LNCaP clone FGC (cell line): ENCODE data around the gene VCAN.

Source experiments
- DNase-seq: peaks from one replicate; pipeline ENCODE4 v3.0.0-alpha.2; 2011; ENCODE audit warnings: low read depth
- H3K4me3 ChIP-seq: 2 replicates; pipeline ENCODE4 v1.5.1; 2011; ENCODE audit warnings: mild to moderate bottlenecking, low read depth, low read length, control low read depth
- CTCF ChIP-seq: IDR thresholded peaks from 2 replicates; pipeline ENCODE4 v1.5.1; 2012; ENCODE audit warnings: mild to moderate bottlenecking; ENCODE audit not compliant: control insufficient read depth, insufficient read depth; ENCODE audit errors: extremely low read depth

VCAN gene

GRCh38 chr5:83614841-83615240 lies 143.3 kb downstream of the VCAN start:
- DNase-seq, result no peak
- no peak overlapping the region for H3K4me3 ChIP-seq
- TF ChIP-seq CTCF, result no peak

- no peak for DNase-seq
- no peak overlapping the region for H3K4me3 ChIP-seq
- no peak for TF ChIP-seq CTCF
Observed at GRCh38 chr5:83628360-83628759, 156.8 kb downstream of the VCAN start.
